Panc1 (cell line): ENCODE measurements around the gene OVCH1. TPM values are rescaled to one million over a fixed set of nuclear protein-coding genes. Genes with fewer than 3 reads are reported as not detected.

Source experiments
- ATAC-seq: fragments of 200-7000 bp; cut with Tn5 transposase; 2 replicates; pipeline ENCODE4 v1.9.1; 2020; ENCODE audit warnings: mild to moderate bottlenecking, moderate library complexity
- BruUV-seq: library from RNA; stranded (reverse); fragments of 400-500 nt; replicated peaks from 2 replicates; lab custom pipeline; 2021; lab: Mats Ljungman, UMichigan
- CTCF ChIA-PET: fragments of 300-600 bp; sonication (Branson Sonifier 250); formaldehyde crosslinking; loops from one replicate; lab custom pipeline; 2022; ENCODE audit warnings: antibody characterized with exemption; lab: Charles Lee
- POLR2A ChIA-PET: fragments of 300-600 bp; sonication (Branson Sonifier 250); formaldehyde crosslinking; loops from one replicate; lab custom pipeline; 2022; ENCODE audit warnings: antibody characterized with exemption; lab: Charles Lee
- DNase-seq: peaks from one replicate; pipeline ENCODE4 v3.0.0-alpha.2; 2010; ENCODE audit warnings: low read depth, low spot score
- H3K27ac ChIP-seq: 2 replicates; pipeline ENCODE4 v1.5.1; 2011; ENCODE audit warnings: mild to moderate bottlenecking, low read length, inconsistent platforms
- H3K27me3 ChIP-seq: fragments of 200-500 bp; sonication (Bioruptor generic); 2 replicates; pipeline ENCODE4 v1.6.0; 2014; ENCODE audit warnings: low read length, inconsistent platforms; ENCODE audit not compliant: control insufficient read depth, insufficient read depth
- H3K36me3 ChIP-seq: fragments of 200-500 bp; sonication (Bioruptor generic); 2 replicates; pipeline ENCODE4 v1.5.1; 2014; ENCODE audit warnings: inconsistent platforms, mild to moderate bottlenecking, low read length, moderate library complexity; ENCODE audit not compliant: control insufficient read depth, insufficient read depth
- H3K4me1 ChIP-seq: 2 replicates; pipeline ENCODE4 v1.5.1; 2011; ENCODE audit warnings: inconsistent platforms, mild to moderate bottlenecking, low read length, moderate library complexity; ENCODE audit not compliant: control insufficient read depth, insufficient read depth
- H3K4me3 ChIP-seq, 2 experiments: 2 replicates each; pipeline ENCODE4 v1.5.1; 2011 to 2012; ENCODE audit warnings: low read depth in 2 of 2, low read length in 2 of 2, mild to moderate bottlenecking in 2 of 2, inconsistent platforms in 1 of 2, moderate library complexity in 1 of 2
- H3K9me3 ChIP-seq: fragments of 200-500 bp; sonication (Bioruptor generic); 2 replicates; pipeline ENCODE4 v1.5.1; 2014; ENCODE audit warnings: low read depth, mild to moderate bottlenecking, inconsistent platforms, low read length, moderate library complexity; ENCODE audit not compliant: control insufficient read depth, insufficient read depth
- CTCF ChIP-seq: fragments of 450-650 bp; IDR thresholded peaks from 2 replicates; pipeline ENCODE4 v1.5.1; 2017; ENCODE audit warnings: mild to moderate bottlenecking
- POLR2AphosphoS5 ChIP-seq: IDR thresholded peaks from 2 replicates; pipeline ENCODE4 v1.6.1; 2012; ENCODE audit warnings: mild to moderate bottlenecking, low read depth, low read length, moderate library complexity
- REST ChIP-seq, 2 experiments: IDR thresholded peaks; 2 replicates each; pipeline ENCODE4 v1.6.1; 2011 to 2012; ENCODE audit warnings: low read depth in 2 of 2, control low read depth in 1 of 2, low read length in 1 of 2, mild to moderate bottlenecking in 1 of 2, moderate library complexity in 1 of 2; ENCODE audit not compliant: insufficient read depth in 1 of 2
- SIN3A ChIP-seq: IDR thresholded peaks from 2 replicates; pipeline ENCODE4 v1.6.1; 2012; ENCODE audit warnings: low read depth, mild to moderate bottlenecking, low read length, moderate library complexity, borderline replicate concordance; ENCODE audit not compliant: insufficient read depth
- TCF7L2 ChIP-seq: IDR thresholded peaks from 2 replicates; pipeline ENCODE4 v1.6.1; 2011; ENCODE audit warnings: mild to moderate bottlenecking, low read depth, low read length, inconsistent platforms
- in situ Hi-C: cut with HindIII; loops from 2 replicates; pipeline ENCODE4 v1.10.0; 2016; ENCODE audit warnings: low sequenced_read_pairs, low pct_unique_long_range_greater_than_20kb
- intact Hi-C: fragments of 100-400 bp; cut with micrococcal nuclease; formaldehyde crosslinking; loops from one replicate; pipeline ENCODE4 v1.10.0; 2022; ENCODE audit not compliant: unreplicated experiment
- total RNA-seq: library from RNA; stranded (reverse); gene quantifications from one replicate; pipeline ENCODE4 v1.2.1, GENCODE V29; 2021; ENCODE audit not compliant: unreplicated experiment

OVCH1 gene
- total RNA-seq, 1 experiment from 2014 or later = not detected

- no peak for TF ChIP-seq REST (IDR thresholded peaks at IDR 0.05; ENCODE audit: insufficient read depth in 1 of 2, low read depth in 2 of 2, low read length in 1 of 2)
- TF ChIP-seq SIN3A = no peak
- no peak for TF ChIP-seq POLR2AphosphoS5
- no peak for TF ChIP-seq TCF7L2
- no peak for TF ChIP-seq CTCF
Observed at GRCh38 chr12:29516431-29516875, 19.0 kb upstream of the OVCH1 start.

GRCh38 chr12:29510591-29511185 lies 13.2 kb upstream of the OVCH1 start:
- POLR2A ChIA-PET = no interaction called here
- ATAC-seq = no peak
- intact Hi-C loops = no loop called here

More at GRCh38 chr12:29516431-29516875, 19.0 kb upstream of the OVCH1 start:
- Histone ChIP-seq H3K27ac (no peak overlapping the region), H3K36me3 (no peaks in the 10 kb centered on the region), H3K4me1 (no peaks in the 10 kb centered on the region), H3K4me3 (no peak overlapping the region), H3K27me3 (peaks cover 6% of the 10 kb centered on the region; the same call in 1 of the 2 replicates), H3K9me3 (no peaks in the 10 kb centered on the region)
- ChIA-PET POLR2A (no interaction called here), CTCF (no interaction called here)
- no peak for ATAC-seq
- in situ Hi-C loops (no loop called here), intact Hi-C loops (loop anchor here (5.0 kb wide), 2 partner anchors 209 to 1001 kb away; no protein-coding TSS in a partner anchor)
- no peak for DNase-seq
- BruUV-seq = no TSS peak

More at GRCh38 chr12:29510591-29511185, 13.2 kb upstream of the OVCH1 start:
- no peak overlapping the region for H3K27ac ChIP-seq
- in situ Hi-C loops = no loop called here
- H3K27me3 ChIP-seq = peaks cover 10% of the 10 kb centered on the region; the same call in 1 of the 2 replicates
- no TSS peak for BruUV-seq
- no peaks in the 10 kb centered on the region for H3K9me3 ChIP-seq
- no peak overlapping the region for H3K4me3 ChIP-seq
- H3K4me1 ChIP-seq = no peaks in the 10 kb centered on the region
- no peak for DNase-seq
- TF ChIP-seq REST (IDR thresholded peaks at IDR 0.05; ENCODE audit: insufficient read depth in 1 of 2, low read depth in 2 of 2, low read length in 1 of 2) (no peak), POLR2AphosphoS5 (no peak), TCF7L2 (no peak), CTCF (no peak), SIN3A (no peak)
- CTCF ChIA-PET = no interaction called here
- no peaks in the 10 kb centered on the region for H3K36me3 ChIP-seq
